Fibroblast of mammary gland (primary cell): ENCODE measurements around the gene SUN3.

Experiments
- DNase-seq: peaks from one replicate; pipeline ENCODE4 v3.0.0-alpha.2; 2010; ENCODE audit warnings: low read depth
- H3K4me3 ChIP-seq: 2 replicates; pipeline ENCODE4 v1.5.1; 2011; ENCODE audit warnings: low read depth, mild to moderate bottlenecking, low read length, moderate library complexity; ENCODE audit not compliant: control insufficient read depth
- CTCF ChIP-seq: conservative IDR thresholded peaks from 2 replicates; pipeline ENCODE4 v1.5.1; 2011; ENCODE audit warnings: low read depth, low read length, inconsistent platforms; ENCODE audit not compliant: control insufficient read depth, insufficient read depth

SUN3 gene

GRCh38 chr7:48042636-48043035 lies 13.7 kb upstream of the SUN3 start:
- no peak for TF ChIP-seq CTCF
- DNase-seq: no peak

GRCh38 chr7:48042216-48042615 lies 13.3 kb upstream of the SUN3 start:
- no peak for DNase-seq
- H3K4me3 ChIP-seq: no peak overlapping the region
- no peak for TF ChIP-seq CTCF

More at GRCh38 chr7:48042636-48043035, 13.7 kb upstream of the SUN3 start:
- H3K4me3 ChIP-seq: no peak overlapping the region

- DNase-seq: peak; percentile 45
- no peak for TF ChIP-seq CTCF
- H3K4me3 ChIP-seq: no peak overlapping the region
Observed at GRCh38 chr7:48041653-48041970, 12.7 kb upstream of the SUN3 start.

- TF ChIP-seq CTCF: no peak
- DNase-seq: no peak
- H3K4me3 ChIP-seq: no peak overlapping the region
Observed at GRCh38 chr7:48040944-48041652, 12.2 kb upstream of the SUN3 start.

- no peak overlapping the region for H3K4me3 ChIP-seq
- no peak for DNase-seq
- no peak for TF ChIP-seq CTCF
Observed at GRCh38 chr7:48038815-48039506, 10.1 kb upstream of the SUN3 start.

GRCh38 chr7:48035967-48036478 lies 7.1 kb upstream of the SUN3 start:
- peak; percentile 28 for DNase-seq
- peak overlapping the region; percentile 48 for H3K4me3 ChIP-seq
- no peak for TF ChIP-seq CTCF
